Measurements from ENCODE around the gene APBA2. TPM values are rescaled to one million over a fixed set of nuclear protein-coding genes. Genes with fewer than 3 reads are reported as not detected.

The APBA2 gene
- total RNA-seq, 2 donors from 2014 or later: 0.47 to 0.48 TPM

- no peak for DNase-seq (ENCODE audit: low spot score)
- Histone ChIP-seq H3K9me3 (no peaks in the 10 kb centered on the region), H3K27ac (no peak overlapping the region), H3K4me3 (no peak overlapping the region), H3K36me3 (no peaks in the 10 kb centered on the region), H3K4me1 (no peaks in the 10 kb centered on the region), H3K27me3 (no peaks in the 10 kb centered on the region)
- TF ChIP-seq CTCF (IDR thresholded peaks at IDR 0.05): no peak
These were observed 239.0 kb downstream of the APBA2 start for GRCh38 chr15:29124581-29125381.

GRCh38 chr15:29125382-29126207, 239.8 kb downstream of the APBA2 start:
- Histone ChIP-seq H3K27me3 (no peaks in the 10 kb centered on the region), H3K4me1 (no peaks in the 10 kb centered on the region), H3K36me3 (no peaks in the 10 kb centered on the region), H3K27ac (no peak overlapping the region), H3K9me3 (no peaks in the 10 kb centered on the region), H3K4me3 (no peak overlapping the region)
- no peak for DNase-seq (ENCODE audit: low spot score)
- TF ChIP-seq CTCF (IDR thresholded peaks at IDR 0.05): no peak

GRCh38 chr15:29126208-29126536, 240.4 kb downstream of the APBA2 start:
- H3K27ac ChIP-seq: no peak overlapping the region
- H3K36me3 ChIP-seq: no peaks in the 10 kb centered on the region
- no peak for TF ChIP-seq CTCF (IDR thresholded peaks at IDR 0.05)
- H3K27me3 ChIP-seq: no peaks in the 10 kb centered on the region
- H3K4me3 ChIP-seq: no peak overlapping the region
- no peaks in the 10 kb centered on the region for H3K4me1 ChIP-seq
- no peaks in the 10 kb centered on the region for H3K9me3 ChIP-seq
- DNase-seq (ENCODE audit: low spot score): no peak

GRCh38 chr15:29126821-29127461, 241.2 kb downstream of the APBA2 start:
- H3K27ac ChIP-seq: no peak overlapping the region
- no peak for DNase-seq (ENCODE audit: low spot score)
- H3K36me3 ChIP-seq: no peaks in the 10 kb centered on the region
- H3K4me3 ChIP-seq: no peak overlapping the region
- no peaks in the 10 kb centered on the region for H3K9me3 ChIP-seq
- no peak for TF ChIP-seq CTCF (IDR thresholded peaks at IDR 0.05)
- H3K27me3 ChIP-seq: no peaks in the 10 kb centered on the region
- no peaks in the 10 kb centered on the region for H3K4me1 ChIP-seq

DNA sequence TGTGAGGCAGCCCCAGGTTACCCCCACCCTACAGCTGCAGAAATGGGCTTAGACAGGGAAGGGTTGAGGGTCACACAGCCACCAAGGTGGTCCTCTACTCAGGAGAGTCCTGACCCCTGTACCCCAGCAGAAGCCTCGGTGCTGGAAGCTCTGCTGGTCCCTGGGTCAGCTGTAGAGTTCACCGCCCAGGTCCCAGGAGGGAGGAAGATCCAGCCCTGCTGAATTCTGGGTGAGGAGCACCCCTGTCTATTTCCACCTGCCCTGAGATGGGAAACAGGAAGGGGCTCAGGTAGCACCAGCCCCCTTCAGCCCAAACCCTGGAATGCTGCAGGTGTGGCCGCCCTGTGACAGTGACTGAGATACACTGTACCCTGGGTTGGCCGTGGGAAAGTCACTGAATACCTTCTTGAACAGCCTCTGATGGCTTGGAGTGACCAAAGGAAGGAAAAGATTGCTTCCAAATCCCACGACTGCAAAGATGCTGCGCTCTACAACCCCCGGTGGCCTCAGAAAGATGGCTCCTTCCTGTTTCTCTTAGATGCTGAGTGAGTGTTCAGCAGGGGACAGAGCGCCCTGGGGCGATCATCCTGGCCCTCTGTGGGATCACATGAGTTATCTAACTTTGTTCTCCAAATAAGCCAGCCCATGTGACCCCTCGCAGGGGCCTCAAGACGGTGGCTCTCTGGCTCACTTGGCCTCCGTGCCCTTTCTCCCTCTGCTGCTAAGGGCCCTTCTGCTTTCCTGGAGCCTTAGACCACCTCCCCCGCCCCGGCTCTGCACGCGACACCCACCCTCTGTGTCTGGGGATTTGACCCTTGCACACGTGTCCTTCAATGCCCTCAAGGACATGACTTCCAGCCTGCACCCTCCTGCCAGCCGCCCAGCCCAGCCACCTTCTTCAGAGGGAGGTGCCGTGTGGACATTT, 242.0 kb downstream of the APBA2 start:
- no peak for DNase-seq (ENCODE audit: low spot score)

More for the DNA sequence above, 242.0 kb downstream of the APBA2 start:
- Histone ChIP-seq H3K9me3 (no peaks in the 10 kb centered on the region), H3K27ac (no peak overlapping the region), H3K4me1 (no peaks in the 10 kb centered on the region), H3K36me3 (no peaks in the 10 kb centered on the region), H3K4me3 (no peak overlapping the region), H3K27me3 (no peaks in the 10 kb centered on the region)
- no peak for TF ChIP-seq CTCF (IDR thresholded peaks at IDR 0.05)

Data from right atrium auricular region (tissue), 2 donors.